Measurements from ENCODE around the gene C1S.
"Not testable (repeated sequence)": the region's sequence is repeated elsewhere in the genome, so short reads cannot be mapped to it uniquely, and the experiment has no call there.

Gene C1S

GRCh38 chr12:7060353-7060954, at the start of gene C1S:
Gene C1S, plus strand, starts transcription at chr12:7060718. Its CDS starts 1,195 bp downstream, at chr12:7061913.
- DNase-seq = no peak

- DNase-seq = not testable (repeated sequence)
Observed at GRCh38 chr12:7011398-7011797, 49.1 kb upstream of the C1S start.

GRCh38 chr12:7012024-7012607, 48.4 kb upstream of the C1S start:
- DNase-seq = no peak

GRCh38 chr12:7013101-7013500, 47.4 kb upstream of the C1S start:
- no peak for DNase-seq

- DNase-seq = no peak
Observed at GRCh38 chr12:7015555-7016370, 44.8 kb upstream of the C1S start.

GRCh38 chr12:7016958-7017571, 43.5 kb upstream of the C1S start:
- DNase-seq = no peak

- no peak for DNase-seq
Observed at GRCh38 chr12:7017870-7018349, 42.6 kb upstream of the C1S start.

- DNase-seq = peak; percentile 98
Observed at GRCh38 chr12:7018350-7019042, 42.0 kb upstream of the C1S start, which contains the start of gene LPCAT3. Gene LPCAT3, minus strand, starts transcription at chr12:7018476. Its CDS starts 52 bp downstream, at chr12:7018424.

- no peak for DNase-seq
Observed at GRCh38 chr12:7019043-7019569, 41.4 kb upstream of the C1S start.

GRCh38 chr12:7021956-7022355, 38.6 kb upstream of the C1S start:
- no peak for DNase-seq

GRCh38 chr12:7023114-7023513, 37.4 kb upstream of the C1S start:
- no peak for DNase-seq

GRCh38 chr12:7026854-7027253, 33.7 kb upstream of the C1S start:
- DNase-seq = no peak

GRCh38 chr12:7031306-7031705, 29.2 kb upstream of the C1S start:
- DNase-seq = no peak

GRCh38 chr12:7032990-7033389, 27.5 kb upstream of the C1S start:
- DNase-seq = no peak

- no peak for DNase-seq
Observed at GRCh38 chr12:7034464-7034863, 26.1 kb upstream of the C1S start.

- no peak for DNase-seq
Observed at GRCh38 chr12:7035463-7035862, 25.1 kb upstream of the C1S start.

- not testable (repeated sequence) for DNase-seq
Observed at GRCh38 chr12:7037411-7037810, 23.1 kb upstream of the C1S start.

- no peak for DNase-seq
Observed at GRCh38 chr12:7038591-7038990, 21.9 kb upstream of the C1S start.

GRCh38 chr12:7039403-7039802, 21.1 kb upstream of the C1S start:
- no peak for DNase-seq

- DNase-seq = no peak
Observed at GRCh38 chr12:7042842-7043241, 17.7 kb upstream of the C1S start.

GRCh38 chr12:7045913-7046312, 14.6 kb upstream of the C1S start:
- DNase-seq = no peak

GRCh38 chr12:7046383-7047105, 14.0 kb upstream of the C1S start:
- no peak for DNase-seq
